WTC11 (cell line): ENCODE data around the gene HNRNPL.

Source experiments
- CREM ChIP-seq: sonication (generic); formaldehyde crosslinking; IDR thresholded peaks from 2 replicates; pipeline ENCODE4 v1.8.1; 2022; ENCODE audit warnings: mild to moderate bottlenecking, missing genetic modification reagents, moderate library complexity
- EMX1 ChIP-seq: fragments of 250-450 bp; sonication (Bioruptor Pico); IDR thresholded peaks from 2 replicates; pipeline ENCODE4 v1.8.0; 2021; ENCODE audit warnings: mild to moderate bottlenecking
- ETV6 ChIP-seq: sonication (generic); formaldehyde crosslinking; IDR thresholded peaks from 2 replicates; pipeline ENCODE4 v1.8.1; 2022; ENCODE audit warnings: mild to moderate bottlenecking, missing genetic modification reagents
- MYBL2 ChIP-seq: sonication (generic); formaldehyde crosslinking; IDR thresholded peaks from 2 replicates; pipeline ENCODE4 v1.8.1; 2023; ENCODE audit warnings: mild to moderate bottlenecking, moderate library complexity, missing genetic modification reagents
- NFE2L1 ChIP-seq: sonication (generic); formaldehyde crosslinking; IDR thresholded peaks from 2 replicates; pipeline ENCODE4 v1.8.1; 2023; ENCODE audit warnings: missing genetic modification reagents
- SP1 ChIP-seq: sonication (generic); formaldehyde crosslinking; conservative IDR thresholded peaks from 2 replicates; pipeline ENCODE4 v1.8.1; 2022; ENCODE audit warnings: missing genetic modification reagents
- ZNF671 ChIP-seq: fragments of 250-450 bp; sonication (Bioruptor Pico); IDR thresholded peaks from 2 replicates; pipeline ENCODE4 v1.8.0; 2021; ENCODE audit warnings: mild to moderate bottlenecking
- TF ChIP-seq, protein P1 (sequence below): sonication (generic); formaldehyde crosslinking; IDR thresholded peaks from 2 replicates; pipeline ENCODE4 v1.8.0; 2022; ENCODE audit warnings: mild to moderate bottlenecking, missing genetic modification reagents
- TF ChIP-seq, protein P2 (sequence below): fragments of 200-600 bp; IDR thresholded peaks from 2 replicates; pipeline ENCODE4 v1.8.0; 2022; ENCODE audit warnings: antibody characterized with exemption

DNA sequence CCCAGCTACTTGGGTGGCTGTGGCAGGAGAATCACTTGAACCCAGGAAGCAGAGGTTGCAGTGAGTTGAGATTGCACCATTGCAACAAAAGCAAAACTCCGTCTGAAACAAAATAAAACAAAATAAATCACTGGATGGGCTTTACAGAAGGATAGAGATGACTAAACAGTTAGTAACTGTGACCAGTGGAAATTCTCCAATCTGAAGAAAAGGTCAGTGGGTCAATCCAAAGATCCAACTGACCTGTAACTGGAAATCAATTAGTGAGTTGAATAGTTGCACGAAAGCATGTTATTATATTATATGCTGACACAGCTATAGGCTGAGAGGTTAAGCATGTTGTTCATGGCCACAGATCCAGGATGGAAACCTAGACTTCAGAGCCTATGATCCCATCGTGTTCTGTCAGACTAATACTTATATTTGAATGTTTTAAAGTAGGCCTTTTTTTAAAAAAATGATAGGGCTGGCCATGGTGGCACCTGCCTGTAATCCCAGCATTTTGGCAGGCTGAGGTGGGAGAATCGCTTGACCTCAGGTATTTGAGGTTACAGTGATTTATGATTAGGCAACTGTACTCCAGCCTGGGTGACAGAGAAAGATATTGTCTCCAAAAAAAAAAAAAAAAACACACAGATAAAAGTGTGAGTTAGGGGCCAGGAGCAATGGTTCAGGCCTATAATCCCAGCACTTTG is 19.6 kb downstream of the HNRNPL start:
- no peak for TF ChIP-seq ZNF671
- no peak for TF ChIP-seq CREM (CRISPR knock-in tag)
- TF ChIP-seq, protein P1, sequence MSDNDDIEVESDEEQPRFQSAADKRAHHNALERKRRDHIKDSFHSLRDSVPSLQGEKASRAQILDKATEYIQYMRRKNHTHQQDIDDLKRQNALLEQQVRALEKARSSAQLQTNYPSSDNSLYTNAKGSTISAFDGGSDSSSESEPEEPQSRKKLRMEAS (CRISPR knock-in tag), result no peak
- TF ChIP-seq ETV6 (CRISPR knock-in tag), result no peak
- TF ChIP-seq NFE2L1 (CRISPR knock-in tag), result no peak
- TF ChIP-seq SP1 (CRISPR knock-in tag), result no peak
- TF ChIP-seq, protein P2, sequence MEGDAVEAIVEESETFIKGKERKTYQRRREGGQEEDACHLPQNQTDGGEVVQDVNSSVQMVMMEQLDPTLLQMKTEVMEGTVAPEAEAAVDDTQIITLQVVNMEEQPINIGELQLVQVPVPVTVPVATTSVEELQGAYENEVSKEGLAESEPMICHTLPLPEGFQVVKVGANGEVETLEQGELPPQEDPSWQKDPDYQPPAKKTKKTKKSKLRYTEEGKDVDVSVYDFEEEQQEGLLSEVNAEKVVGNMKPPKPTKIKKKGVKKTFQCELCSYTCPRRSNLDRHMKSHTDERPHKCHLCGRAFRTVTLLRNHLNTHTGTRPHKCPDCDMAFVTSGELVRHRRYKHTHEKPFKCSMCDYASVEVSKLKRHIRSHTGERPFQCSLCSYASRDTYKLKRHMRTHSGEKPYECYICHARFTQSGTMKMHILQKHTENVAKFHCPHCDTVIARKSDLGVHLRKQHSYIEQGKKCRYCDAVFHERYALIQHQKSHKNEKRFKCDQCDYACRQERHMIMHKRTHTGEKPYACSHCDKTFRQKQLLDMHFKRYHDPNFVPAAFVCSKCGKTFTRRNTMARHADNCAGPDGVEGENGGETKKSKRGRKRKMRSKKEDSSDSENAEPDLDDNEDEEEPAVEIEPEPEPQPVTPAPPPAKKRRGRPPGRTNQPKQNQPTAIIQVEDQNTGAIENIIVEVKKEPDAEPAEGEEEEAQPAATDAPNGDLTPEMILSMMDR, result no peak
- no peak for TF ChIP-seq EMX1 (CRISPR knock-in tag)
- no peak for TF ChIP-seq MYBL2 (CRISPR knock-in tag)
